PC-3 (cell line): ENCODE data around the gene SMYD3.

ENCODE experiments used
- CTCF ChIP-seq: fragments of 300-600 bp; sonication (generic); conservative IDR thresholded peaks from 2 replicates; pipeline ENCODE4 v1.5.1; 2017; ENCODE audit warnings: antibody characterized with exemption, low read depth, mild to moderate bottlenecking, low read length
- EZH2 ChIP-seq: fragments of 300-600 bp; sonication (generic); IDR thresholded peaks from one replicate; pipeline ENCODE4 v1.6.1; 2017; ENCODE audit warnings: antibody characterized with exemption, mild to moderate bottlenecking, low read length; ENCODE audit not compliant: unreplicated experiment
- EZH2phosphoT487 ChIP-seq: fragments of 300-600 bp; sonication (generic); IDR thresholded peaks from 2 replicates; pipeline ENCODE4 v1.6.1; 2018; ENCODE audit warnings: mild to moderate bottlenecking, antibody characterized with exemption, low read length, borderline replicate concordance

GRCh38 chr1:246510147-246511030 is 3.3 kb upstream of the SMYD3 start:
- TF ChIP-seq CTCF = no peak
- TF ChIP-seq EZH2phosphoT487 = no peak
- no peak for TF ChIP-seq EZH2
